Stimulated activated CD4-positive, alpha-beta T cell treated with anti-CD3 and anti-CD28 coated beads, TNF-alpha, amount 100 ng/mL, for 1 hour (primary cell): Measurements from ENCODE around the gene RIOK3.

ENCODE experiments used
- DNase-seq, 3 donors: peaks; one replicate each; pipeline ENCODE4 v3.0.0-alpha.2; 2020; ENCODE audit warnings: low read depth in 3 of 3, low spot score in 1 of 3

Gene RIOK3

GRCh38 chr18:23528580-23529472, 75.7 kb downstream of the RIOK3 start:
- no peak for DNase-seq

- DNase-seq: no peak
Observed at GRCh38 chr18:23529604-23530003, 76.5 kb downstream of the RIOK3 start.

- no peak for DNase-seq
Observed at GRCh38 chr18:23530195-23530594, 77.1 kb downstream of the RIOK3 start.

- no peak for DNase-seq
Observed at GRCh38 chr18:23531912-23532311, 78.8 kb downstream of the RIOK3 start.
